Ishikawa (cell line): Measurements from ENCODE around the gene CALN1.

ENCODE experiments used
- CREB1 ChIP-seq: IDR thresholded peaks from 2 replicates; pipeline ENCODE4 v1.6.1; 2012; ENCODE audit warnings: low read depth
- EP300 ChIP-seq: IDR thresholded peaks from 2 replicates; pipeline ENCODE4 v1.6.1; 2012; ENCODE audit warnings: borderline replicate concordance
- NFIC ChIP-seq: IDR thresholded peaks from 2 replicates; pipeline ENCODE4 v1.6.1; 2012
- RAD21 ChIP-seq: IDR thresholded peaks from 2 replicates; pipeline ENCODE4 v1.6.1; 2012; ENCODE audit warnings: low read depth
- TEAD4 ChIP-seq: IDR thresholded peaks from 2 replicates; pipeline ENCODE4 v1.6.1; 2012
- YY1 ChIP-seq: IDR thresholded peaks from 2 replicates; pipeline ENCODE4 v1.6.1; 2012; ENCODE audit warnings: low read depth

DNA sequence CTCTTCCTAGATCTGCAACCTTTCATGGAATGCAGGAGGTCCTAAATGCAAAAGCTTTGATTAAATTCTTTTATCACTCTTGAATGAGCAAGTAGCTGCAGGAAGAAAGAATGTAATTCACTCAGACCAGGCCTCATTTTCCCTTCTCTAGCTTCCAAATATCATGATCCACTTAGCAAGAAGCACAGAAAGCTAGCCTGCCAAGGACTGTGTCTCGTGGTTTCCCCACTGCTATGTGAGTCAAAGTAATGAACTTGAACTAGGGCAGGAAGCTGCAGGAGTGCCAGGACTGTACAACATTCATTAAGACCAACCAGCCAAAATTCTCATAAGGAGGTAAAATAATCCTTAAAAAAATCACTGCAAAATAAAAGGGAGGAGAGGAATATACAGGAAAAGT, 379.2 kb downstream of the CALN1 start:
- TF ChIP-seq CREB1: no peak
- TF ChIP-seq YY1: no peak
- no peak for TF ChIP-seq NFIC
- no peak for TF ChIP-seq TEAD4
- TF ChIP-seq EP300: no peak
- TF ChIP-seq RAD21: no peak
